Pancreas (tissue), 10 donors: ENCODE results near the gene FAM20C. TPM values are rescaled to one million over a fixed set of nuclear protein-coding genes. Genes with fewer than 3 reads are reported as not detected.

Source experiments
- ATAC-seq, 4 donors: fragments of 200-7000 bp; cut with Tn5 transposase; one replicate each; pipeline versions ENCODE4 v1.8.0 to v1.9.1; 2020; ENCODE audit warnings: mild to moderate bottlenecking in 4 of 4, moderate library complexity in 4 of 4
- DNase-seq, 6 donors: peaks; one replicate each; pipeline ENCODE4 v3.0.0-alpha.2; 2020
- FAIRE-seq: peaks from 2 replicates; lab custom pipeline; 2012; peaks lifted over from hg19 to GRCh38; lab: Jason Lieb, UNC
- H3K27ac ChIP-seq, 4 donors: fragments of 200-600 bp; sonication (generic); 1 replicate in 3 of 4; 2 replicates in 1 of 4; pipeline versions ENCODE4 v1.5.0 to v1.8.0; 2020
- H3K27me3 ChIP-seq, 4 donors: fragments of 200-600 bp; one replicate each; pipeline ENCODE4 v1.8.0; 2021
- H3K36me3 ChIP-seq, 3 donors: fragments of 200-600 bp; sonication (generic) in 1 of 3; one replicate each; pipeline versions ENCODE4 v1.5.0 to v1.8.0; 2020 to 2021
- H3K4me1 ChIP-seq, 3 donors: fragments of 200-600 bp; one replicate each; pipeline ENCODE4 v1.8.0; 2021
- H3K4me3 ChIP-seq, 4 donors: fragments of 200-600 bp; sonication (generic) in 2 of 4; one replicate each; pipeline versions ENCODE4 v1.5.0 to v1.8.0; 2020 to 2021
- H3K9me3 ChIP-seq, 4 donors: fragments of 200-600 bp; one replicate each; pipeline ENCODE4 v1.8.0; 2021
- CTCF ChIP-seq, 4 donors: fragments of 200-600 bp; sonication (generic) in 3 of 4; IDR thresholded peaks; one replicate each; pipeline versions ENCODE4 v1.5.0 to v1.8.0; 2021; ENCODE audit warnings: antibody characterized with exemption in 4 of 4
- WGBS, 2 donors: extraction: QIAGEN DNeasy Blood & Tissue Kit; methylation state at CpG; one replicate each; pipeline ENCODE4 v1.1.7; 2013; 5-methylcytosine and 5-hydroxymethylcytosine counted together
- intact Hi-C, 3 donors: fragments of 100-400 bp; cut with DNase I; formaldehyde crosslinking; loops; one replicate each; pipeline versions ENCODE4 v1.11.1 to v1.14.2; 2022
- polyA plus RNA-seq, 2 donors: library from polyadenylated mRNA; stranded (reverse); fragments of 200-250 nt; gene quantifications; one replicate each; pipeline ENCODE4 v1.2.3, GENCODE V29; 2013
- total RNA-seq, 6 donors: library from RNA; stranded (reverse); fragmentation: NEBNext Ultra II Directional in 4 of 6; extraction: Animal tissue kit (Norgen Biotek cat#: 25700) in 4 of 6; gene quantifications; one replicate each; pipeline versions ENCODE4 v1.2.1 to v1.2.4, GENCODE V29; 2021 to 2023
- donor health status: healthy with polysubstance abuse.
- donor health status: DM: no; HTN: no; CAD: no; lungs with moderate emphysema.
- donor health status: DM: no; HTN: no; CAD: no.
- donor health status: control.
- donor health status: control.
- donor health status: Bipolar disorder and iron deficiency.
- donor health status: DM: yes; HTN: yes; CAD: no.
- donor health status: DM: no; HTN: no; CAD: no.
- donor health status: DM: no; HTN: no; CAD: no.
- donor health status: DM: yes; HTN: yes; CAD: no.

Gene FAM20C
- total and polyA plus RNA-seq, 8 donors: 8.9 to 43.1 (median 13.4) TPM

DNA sequence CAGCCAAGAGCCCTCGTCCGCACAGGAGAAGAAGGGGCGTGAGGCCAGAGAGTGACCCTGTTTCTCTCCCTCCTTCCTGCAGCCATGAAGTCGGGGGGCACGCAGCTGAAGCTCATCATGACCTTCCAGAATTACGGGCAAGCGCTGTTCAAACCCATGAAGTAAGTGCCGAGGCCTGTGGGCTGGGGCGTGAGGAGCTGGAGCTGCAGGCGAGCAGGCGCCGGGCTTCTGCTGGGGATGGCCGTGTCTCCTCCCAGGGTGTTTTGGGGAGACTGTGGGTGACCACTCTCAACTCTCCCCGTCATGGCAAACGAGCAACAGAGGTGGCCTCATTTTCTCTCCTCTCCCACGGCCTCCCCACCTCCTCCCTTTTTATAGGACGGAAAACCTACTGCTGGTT is 16.4 kb downstream of the FAM20C start:
- Histone ChIP-seq H3K9me3 (no peaks in the 10 kb centered on the region), H3K27me3 (no peaks in the 10 kb centered on the region), H3K27ac (no peak overlapping the region), H3K36me3 (peaks cover 0 to 4% (median 0%) of the 10 kb centered on the region in 3 donors), H3K4me1 (no peaks in the 10 kb centered on the region), H3K4me3 (no peak overlapping the region)
- no peak for TF ChIP-seq CTCF (IDR thresholded peaks at IDR 0.05)
- ATAC-seq (no peak), DNase-seq (no peak), FAIRE-seq (no peak)
- intact Hi-C loops: no loop called here
- WGBS, 2 donors: 95% methylated on average over 16 to 17 of the region's 17 CpGs

- 86 to 88% methylated on average over 10 of the region's 10 CpGs for WGBS, 2 donors
- Histone ChIP-seq H3K4me1 (no peaks in the 10 kb centered on the region), H3K36me3 (peaks cover 0 to 4% (median 0%) of the 10 kb centered on the region in 3 donors), H3K27me3 (no peaks in the 10 kb centered on the region), H3K9me3 (no peaks in the 10 kb centered on the region), H3K27ac (no peak overlapping the region), H3K4me3 (no peak overlapping the region)
- DNase-seq (no peak), ATAC-seq (no peak), FAIRE-seq (no peak)
- intact Hi-C loops: no loop called here
- no peak for TF ChIP-seq CTCF (IDR thresholded peaks at IDR 0.05)
Measured at GRCh38 chr7:209416-209815, 17.0 kb downstream of the FAM20C start.

- ATAC-seq (peak in 1 of 4 donors; percentile 30), DNase-seq (no peak), FAIRE-seq (no peak)
- 87% methylated on average over 24 of the region's 24 CpGs for WGBS, 2 donors
- peaks cover 0 to 4% (median 0%) of the 10 kb centered on the region in 3 donors for H3K36me3 ChIP-seq
- no peak overlapping the region for H3K4me3 ChIP-seq
- no peaks in the 10 kb centered on the region for H3K4me1 ChIP-seq
- intact Hi-C loops: no loop called here
- no peaks in the 10 kb centered on the region for H3K27me3 ChIP-seq
- TF ChIP-seq CTCF (IDR thresholded peaks at IDR 0.05): no peak
- H3K9me3 ChIP-seq: no peaks in the 10 kb centered on the region
- no peak overlapping the region for H3K27ac ChIP-seq
Measured at GRCh38 chr7:209906-210305, 17.5 kb downstream of the FAM20C start.

GRCh38 chr7:210401-210925 is 18.1 kb downstream of the FAM20C start:
- ATAC-seq: no peak
- WGBS, 2 donors: 92 to 94% methylated on average over 31 of the region's 31 CpGs
- TF ChIP-seq CTCF (IDR thresholded peaks at IDR 0.05): no peak
- intact Hi-C loops: no loop called here
- no peak for DNase-seq
- no peak for FAIRE-seq
- Histone ChIP-seq H3K36me3 (peaks cover 0 to 4% (median 0%) of the 10 kb centered on the region in 3 donors), H3K4me1 (no peaks in the 10 kb centered on the region), H3K27me3 (no peaks in the 10 kb centered on the region), H3K4me3 (no peak overlapping the region), H3K9me3 (no peaks in the 10 kb centered on the region), H3K27ac (no peak overlapping the region)

DNA sequence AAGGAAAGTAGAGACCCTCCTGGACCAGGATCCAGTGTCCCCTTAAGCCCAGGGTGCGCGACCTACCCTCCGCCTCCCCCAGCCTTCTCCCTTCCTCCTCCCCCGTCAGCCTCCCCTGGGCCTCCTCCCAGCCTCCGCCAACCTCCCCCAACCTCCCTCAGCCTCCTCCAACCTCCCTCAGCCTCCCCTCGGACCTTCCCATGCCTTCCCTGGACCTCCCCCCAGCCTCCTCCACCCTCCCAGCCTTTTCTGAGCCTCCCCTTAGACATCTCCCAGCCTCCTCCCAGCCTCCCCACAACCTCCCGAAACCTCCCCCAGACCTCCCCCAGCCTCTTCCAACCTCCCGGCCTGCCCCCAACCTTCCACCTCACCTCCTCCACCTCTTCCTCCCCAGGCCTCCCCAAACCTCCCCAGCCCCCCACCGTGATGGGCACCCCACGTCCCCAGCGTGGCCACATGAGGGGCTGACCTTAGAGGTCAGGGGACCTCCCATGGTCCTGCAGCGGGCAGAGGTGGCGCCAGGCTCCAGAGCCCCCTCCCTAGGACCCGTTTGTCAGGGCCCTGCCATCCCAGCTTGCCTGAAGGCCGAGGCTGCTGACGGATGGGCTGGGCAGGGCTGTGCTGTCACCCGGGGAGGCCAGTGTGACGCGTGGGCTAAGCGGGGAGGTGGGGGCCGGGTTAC is 18.8 kb downstream of the FAM20C start:
- no peaks in the 10 kb centered on the region for H3K27me3 ChIP-seq
- H3K4me1 ChIP-seq: no peaks in the 10 kb centered on the region
- no peak overlapping the region for H3K4me3 ChIP-seq
- no peak overlapping the region for H3K27ac ChIP-seq
- WGBS, 2 donors: 92 to 93% methylated on average over 21 of the region's 21 CpGs
- H3K9me3 ChIP-seq: no peaks in the 10 kb centered on the region
- FAIRE-seq: no peak
- TF ChIP-seq CTCF (IDR thresholded peaks at IDR 0.05): no peak
- peaks cover 0 to 4% (median 0%) of the 10 kb centered on the region in 3 donors for H3K36me3 ChIP-seq
- DNase-seq: no peak
- no peak for ATAC-seq
- intact Hi-C loops: no loop called here
